Neural cell (in vitro differentiated cells): ENCODE data around the gene ENTPD3. TPM values are rescaled to one million over a fixed set of nuclear protein-coding genes. Genes with fewer than 3 reads are reported as not detected.

Source experiments
- H2AFZ ChIP-seq: fragments of 200-600, 300-800 bp; sonication (generic), shearing (Covaris generic); 2 replicates; pipeline ENCODE4 v1.6.0; 2014; ENCODE audit warnings: low read depth, mild to moderate bottlenecking, antibody characterized with exemption, low read length, moderate library complexity
- H3F3A ChIP-seq: fragments of 200-600 bp; shearing (Covaris generic); 2 replicates; pipeline ENCODE4 v1.6.1; 2016; ENCODE audit warnings: mild to moderate bottlenecking, moderate library complexity, mixed read lengths, antibody characterized with exemption, low read length; ENCODE audit not compliant: insufficient read depth, poor library complexity, severe bottlenecking
- H3K27ac ChIP-seq: fragments of 200-600, 300-800 bp; sonication (generic), shearing (Covaris generic); 2 replicates; pipeline ENCODE4 v1.5.1; 2014; ENCODE audit warnings: mild to moderate bottlenecking, low read length, moderate library complexity
- H3K27me3 ChIP-seq: fragments of 300-800, 200-600 bp; sonication (generic), shearing (Covaris generic); 2 replicates; pipeline ENCODE4 v1.6.0; 2014; ENCODE audit warnings: mild to moderate bottlenecking, low read depth, low read length, moderate library complexity; ENCODE audit not compliant: insufficient read depth
- H3K36me3 ChIP-seq: fragments of 300-800, 200-600 bp; sonication (generic), shearing (Covaris generic); 2 replicates; pipeline ENCODE4 v1.5.1; 2014; ENCODE audit warnings: mild to moderate bottlenecking, antibody characterized with exemption, low read length, moderate library complexity; ENCODE audit not compliant: insufficient read depth
- H3K4me2 ChIP-seq: fragments of 300-800, 200-600 bp; sonication (generic), shearing (Covaris generic); 2 replicates; pipeline ENCODE4 v1.6.0; 2014; ENCODE audit warnings: mild to moderate bottlenecking, low read length
- H3K4me3 ChIP-seq: fragments of 300-800, 200-600 bp; sonication (generic), shearing (Covaris generic); 2 replicates; pipeline ENCODE4 v1.5.1; 2014; ENCODE audit warnings: mild to moderate bottlenecking, low read length, moderate library complexity
- H3K79me2 ChIP-seq: fragments of 200-600 bp; shearing (Covaris generic); replicated peaks from 2 replicates; pipeline ENCODE4 v1.6.0; 2014; ENCODE audit warnings: mild to moderate bottlenecking, low read length, moderate library complexity; ENCODE audit not compliant: insufficient read depth
- H3K9ac ChIP-seq: fragments of 300-800, 200-600 bp; sonication (generic), shearing (Covaris generic); 2 replicates; pipeline ENCODE4 v1.6.1; 2016; ENCODE audit warnings: mild to moderate bottlenecking, low read length, mixed read lengths
- H3K9me2 ChIP-seq: fragments of 200-600 bp; shearing (Covaris generic); 2 replicates; pipeline ENCODE4 v1.6.1; 2016; ENCODE audit warnings: mild to moderate bottlenecking, low read length, mixed read lengths; ENCODE audit not compliant: insufficient read depth
- H3K9me3 ChIP-seq: fragments of 200-600, 300-800 bp; sonication (generic), shearing (Covaris generic); 2 replicates; pipeline ENCODE4 v1.6.1; 2016; ENCODE audit warnings: mild to moderate bottlenecking, mixed run types, low read length, moderate library complexity, mixed read lengths
- H4K20me1 ChIP-seq: fragments of 200-600 bp; shearing (Covaris generic); 2 replicates; pipeline ENCODE4 v1.6.1; 2016; ENCODE audit warnings: mild to moderate bottlenecking, mixed run types; ENCODE audit not compliant: insufficient read depth
- CTCF ChIP-seq: fragments of 450-650 bp; IDR thresholded peaks from 2 replicates; pipeline ENCODE4 v1.5.1; 2014; ENCODE audit warnings: antibody characterized with exemption, mild to moderate bottlenecking, moderate library complexity; ENCODE audit not compliant: poor library complexity, severe bottlenecking
- EP300 ChIP-seq: fragments of 450-650 bp; conservative IDR thresholded peaks from 2 replicates; pipeline ENCODE4 v1.6.1; 2014; ENCODE audit warnings: antibody characterized with exemption, mild to moderate bottlenecking, moderate library complexity; ENCODE audit not compliant: poor library complexity, severe bottlenecking
- EZH2 ChIP-seq: fragments of 200-600, 300-800 bp; shearing (Covaris generic), sonication (generic); IDR thresholded peaks from 2 replicates; pipeline ENCODE4 v1.6.1; 2014; ENCODE audit warnings: antibody characterized with exemption, low read length, borderline replicate concordance, mild to moderate bottlenecking; ENCODE audit not compliant: insufficient read depth, poor library complexity, severe bottlenecking
- MXI1 ChIP-seq: fragments of 450-650 bp; conservative IDR thresholded peaks from 2 replicates; pipeline ENCODE4 v1.6.1; 2014; ENCODE audit warnings: antibody characterized with exemption, mild to moderate bottlenecking; ENCODE audit not compliant: poor library complexity, severe bottlenecking
- POLR2AphosphoS5 ChIP-seq: IDR thresholded peaks from 2 replicates; pipeline ENCODE4 v1.6.1; 2012
- RAD21 ChIP-seq: fragments of 450-650 bp; conservative IDR thresholded peaks from 2 replicates; pipeline ENCODE4 v1.6.1; 2014; ENCODE audit warnings: antibody characterized with exemption, mild to moderate bottlenecking, moderate library complexity
- REST ChIP-seq: IDR thresholded peaks from 2 replicates; pipeline ENCODE4 v1.6.1; 2012; ENCODE audit warnings: borderline replicate concordance
- SMC3 ChIP-seq: fragments of 450-650 bp; conservative IDR thresholded peaks from 2 replicates; pipeline ENCODE4 v1.6.1; 2014; ENCODE audit warnings: antibody characterized with exemption, mild to moderate bottlenecking, moderate library complexity; ENCODE audit not compliant: poor library complexity
- TAF1 ChIP-seq: IDR thresholded peaks from 2 replicates; pipeline ENCODE4 v1.6.1; 2012; ENCODE audit warnings: low read depth
- polyA plus RNA-seq: library from polyadenylated mRNA; depleted of rRNA; stranded (reverse); fragments of >200 nt; gene quantifications from 2 replicates; pipeline ENCODE4 v1.2.3, GENCODE V29; 2014

ENTPD3 gene
- polyA plus RNA-seq, 1 donor from 2014 or later, result 2.8 TPM

- H3F3A ChIP-seq, result no peaks in the 10 kb centered on the region
These were observed 36.5 kb upstream of the ENTPD3 start for GRCh38 chr3:40350529-40350928.

GRCh38 chr3:40355410-40355809 is 31.6 kb upstream of the ENTPD3 start:
- H3F3A ChIP-seq, result no peaks in the 10 kb centered on the region
- H4K20me1 ChIP-seq, result no peaks in the 10 kb centered on the region
- H3K36me3 ChIP-seq, result no peaks in the 10 kb centered on the region
- no peaks in the 10 kb centered on the region for H3K27me3 ChIP-seq
- H3K4me3 ChIP-seq, result no peak overlapping the region
- no peaks in the 10 kb centered on the region for H3K9me2 ChIP-seq
- no peaks in the 10 kb centered on the region for H3K9me3 ChIP-seq
- no peak overlapping the region for H3K4me2 ChIP-seq
- no peak overlapping the region for H3K27ac ChIP-seq
- no peaks in the 10 kb centered on the region for H3K79me2 ChIP-seq
- no peak overlapping the region for H2AFZ ChIP-seq
- H3K9ac ChIP-seq, result no peak overlapping the region
- no peak for TF ChIP-seq CTCF
- TF ChIP-seq SMC3, result no peak
- no peak for TF ChIP-seq MXI1
- TF ChIP-seq TAF1, result no peak
- TF ChIP-seq RAD21, result no peak
- TF ChIP-seq EZH2, result no peak

More at GRCh38 chr3:40350529-40350928, 36.5 kb upstream of the ENTPD3 start:
- H3K36me3 ChIP-seq, result no peaks in the 10 kb centered on the region
- no peak overlapping the region for H2AFZ ChIP-seq
- no peaks in the 10 kb centered on the region for H3K79me2 ChIP-seq
- no peaks in the 10 kb centered on the region for H3K9me3 ChIP-seq
- no peak overlapping the region for H3K4me2 ChIP-seq
- no peak overlapping the region for H3K27ac ChIP-seq
- no peak for TF ChIP-seq EP300
- TF ChIP-seq EZH2, result no peak
- no peak for TF ChIP-seq SMC3
- TF ChIP-seq MXI1, result no peak
- TF ChIP-seq REST, result no peak
- TF ChIP-seq CTCF, result no peak
- no peak for TF ChIP-seq POLR2AphosphoS5
- no peak for TF ChIP-seq RAD21
- no peak for TF ChIP-seq TAF1
- no peak overlapping the region for H3K4me3 ChIP-seq
- H3K27me3 ChIP-seq, result no peaks in the 10 kb centered on the region
- H4K20me1 ChIP-seq, result no peaks in the 10 kb centered on the region
- no peaks in the 10 kb centered on the region for H3K9me2 ChIP-seq
- no peak overlapping the region for H3K9ac ChIP-seq
